Measurements from ENCODE around the gene MESD. TPM values are rescaled to one million over a fixed set of nuclear protein-coding genes. Genes with fewer than 3 reads are reported as not detected.

MESD gene
- total RNA-seq, 1 experiment from 2014 or later: 13.7 TPM

- no peaks in the 10 kb centered on the region for H3K36me3 ChIP-seq (ENCODE audit: insufficient read depth, low read length)
- H3K9ac ChIP-seq (ENCODE audit: low read length): no peak overlapping the region
- no peaks in the 10 kb centered on the region for H3K9me2 ChIP-seq (replicated peaks; ENCODE audit: insufficient read depth, low read length)
- H3K79me2 ChIP-seq (ENCODE audit: low read length): no peaks in the 10 kb centered on the region
- no peak overlapping the region for H3K4me2 ChIP-seq (ENCODE audit: low read depth, low read length, poor library complexity, severe bottlenecking)
- DNase-seq: peak; percentile 6
- H4K20me1 ChIP-seq (ENCODE audit: insufficient read depth, low read depth, low read length): no peaks in the 10 kb centered on the region
- peaks cover 2% of the 10 kb centered on the region for H3K4me1 ChIP-seq (ENCODE audit: low read length)
- no peaks in the 10 kb centered on the region for H3K27me3 ChIP-seq (ENCODE audit: low read length)
- H2AFZ ChIP-seq (ENCODE audit: low read length): no peak overlapping the region
- no peak overlapping the region for H3K27ac ChIP-seq (ENCODE audit: low read length)
- no peak overlapping the region for H3K4me3 ChIP-seq (ENCODE audit: low read length)
- H3K9me3 ChIP-seq (ENCODE audit: low read length): no peaks in the 10 kb centered on the region
Measured at GRCh38 chr15:80940331-80940730, 49.3 kb downstream of the MESD start.

- no peaks in the 10 kb centered on the region for H3K36me3 ChIP-seq (ENCODE audit: insufficient read depth, low read length)
- DNase-seq: peak; percentile 5
Measured at GRCh38 chr15:80939216-80939615, 50.4 kb downstream of the MESD start.

GRCh38 chr15:80937718-80938117 lies 51.9 kb downstream of the MESD start:
- Histone ChIP-seq H3K36me3 (ENCODE audit: insufficient read depth, low read length) (no peaks in the 10 kb centered on the region), H3K4me2 (ENCODE audit: low read depth, low read length, poor library complexity, severe bottlenecking) (no peak overlapping the region), H3K4me1 (ENCODE audit: low read length) (no peaks in the 10 kb centered on the region), H3K27ac (ENCODE audit: low read length) (no peak overlapping the region), H3K79me2 (ENCODE audit: low read length) (no peaks in the 10 kb centered on the region), H3K9ac (ENCODE audit: low read length) (no peak overlapping the region), H3K4me3 (ENCODE audit: low read length) (no peak overlapping the region), H4K20me1 (ENCODE audit: insufficient read depth, low read depth, low read length) (no peaks in the 10 kb centered on the region), H2AFZ (ENCODE audit: low read length) (no peak overlapping the region), H3K27me3 (ENCODE audit: low read length) (no peaks in the 10 kb centered on the region), H3K9me3 (ENCODE audit: low read length) (no peaks in the 10 kb centered on the region), H3K9me2 (replicated peaks; ENCODE audit: insufficient read depth, low read length) (no peaks in the 10 kb centered on the region)
- no peak for DNase-seq

More at GRCh38 chr15:80939216-80939615, 50.4 kb downstream of the MESD start:
- Histone ChIP-seq H3K4me1 (ENCODE audit: low read length) (no peaks in the 10 kb centered on the region), H3K9ac (ENCODE audit: low read length) (no peak overlapping the region), H3K27me3 (ENCODE audit: low read length) (no peaks in the 10 kb centered on the region), H3K4me3 (ENCODE audit: low read length) (no peak overlapping the region), H3K4me2 (ENCODE audit: low read depth, low read length, poor library complexity, severe bottlenecking) (no peak overlapping the region), H2AFZ (ENCODE audit: low read length) (no peak overlapping the region), H3K9me3 (ENCODE audit: low read length) (no peaks in the 10 kb centered on the region), H3K79me2 (ENCODE audit: low read length) (no peaks in the 10 kb centered on the region), H3K27ac (ENCODE audit: low read length) (no peak overlapping the region), H3K9me2 (replicated peaks; ENCODE audit: insufficient read depth, low read length) (no peaks in the 10 kb centered on the region), H4K20me1 (ENCODE audit: insufficient read depth, low read depth, low read length) (no peaks in the 10 kb centered on the region)

GRCh38 chr15:80936288-80937078 lies 53.1 kb downstream of the MESD start:
- Histone ChIP-seq H2AFZ (ENCODE audit: low read length) (no peak overlapping the region), H3K27me3 (ENCODE audit: low read length) (no peaks in the 10 kb centered on the region), H3K9me3 (ENCODE audit: low read length) (no peaks in the 10 kb centered on the region), H3K4me2 (ENCODE audit: low read depth, low read length, poor library complexity, severe bottlenecking) (no peak overlapping the region), H3K27ac (ENCODE audit: low read length) (no peak overlapping the region), H4K20me1 (ENCODE audit: insufficient read depth, low read depth, low read length) (no peaks in the 10 kb centered on the region), H3K79me2 (ENCODE audit: low read length) (no peaks in the 10 kb centered on the region), H3K9ac (ENCODE audit: low read length) (no peak overlapping the region), H3K4me3 (ENCODE audit: low read length) (no peak overlapping the region), H3K9me2 (replicated peaks; ENCODE audit: insufficient read depth, low read length) (no peaks in the 10 kb centered on the region), H3K36me3 (ENCODE audit: insufficient read depth, low read length) (no peaks in the 10 kb centered on the region), H3K4me1 (ENCODE audit: low read length) (no peaks in the 10 kb centered on the region)
- peak; percentile 29 for DNase-seq

GRCh38 chr15:80934761-80935221 lies 54.8 kb downstream of the MESD start:
- Histone ChIP-seq H3K36me3 (ENCODE audit: insufficient read depth, low read length) (no peaks in the 10 kb centered on the region), H3K4me2 (ENCODE audit: low read depth, low read length, poor library complexity, severe bottlenecking) (no peak overlapping the region), H3K4me1 (ENCODE audit: low read length) (no peaks in the 10 kb centered on the region), H3K4me3 (ENCODE audit: low read length) (no peak overlapping the region), H2AFZ (ENCODE audit: low read length) (no peak overlapping the region), H3K9me3 (ENCODE audit: low read length) (no peaks in the 10 kb centered on the region), H3K27ac (ENCODE audit: low read length) (no peak overlapping the region), H3K27me3 (ENCODE audit: low read length) (no peaks in the 10 kb centered on the region), H3K9me2 (replicated peaks; ENCODE audit: insufficient read depth, low read length) (no peaks in the 10 kb centered on the region), H4K20me1 (ENCODE audit: insufficient read depth, low read depth, low read length) (no peaks in the 10 kb centered on the region), H3K79me2 (ENCODE audit: low read length) (no peaks in the 10 kb centered on the region), H3K9ac (ENCODE audit: low read length) (no peak overlapping the region)
- DNase-seq: no peak

GRCh38 chr15:80932989-80933388 lies 56.6 kb downstream of the MESD start:
- Histone ChIP-seq H3K27me3 (ENCODE audit: low read length) (no peaks in the 10 kb centered on the region), H4K20me1 (ENCODE audit: insufficient read depth, low read depth, low read length) (no peaks in the 10 kb centered on the region), H3K9me2 (replicated peaks; ENCODE audit: insufficient read depth, low read length) (no peaks in the 10 kb centered on the region), H3K27ac (ENCODE audit: low read length) (no peak overlapping the region), H3K79me2 (ENCODE audit: low read length) (no peaks in the 10 kb centered on the region), H3K9ac (ENCODE audit: low read length) (no peak overlapping the region), H3K4me1 (ENCODE audit: low read length) (no peaks in the 10 kb centered on the region), H3K9me3 (ENCODE audit: low read length) (no peaks in the 10 kb centered on the region), H3K4me2 (ENCODE audit: low read depth, low read length, poor library complexity, severe bottlenecking) (no peak overlapping the region), H3K36me3 (ENCODE audit: insufficient read depth, low read length) (no peaks in the 10 kb centered on the region), H2AFZ (ENCODE audit: low read length) (no peak overlapping the region), H3K4me3 (ENCODE audit: low read length) (no peak overlapping the region)
- no peak for DNase-seq

GRCh38 chr15:80932513-80932815 lies 57.2 kb downstream of the MESD start:
- Histone ChIP-seq H3K4me2 (ENCODE audit: low read depth, low read length, poor library complexity, severe bottlenecking) (no peak overlapping the region), H4K20me1 (ENCODE audit: insufficient read depth, low read depth, low read length) (no peaks in the 10 kb centered on the region), H3K27me3 (ENCODE audit: low read length) (no peaks in the 10 kb centered on the region), H3K79me2 (ENCODE audit: low read length) (no peaks in the 10 kb centered on the region), H3K9ac (ENCODE audit: low read length) (no peak overlapping the region), H3K4me1 (ENCODE audit: low read length) (no peaks in the 10 kb centered on the region), H3K9me3 (ENCODE audit: low read length) (no peaks in the 10 kb centered on the region), H3K4me3 (ENCODE audit: low read length) (no peak overlapping the region), H3K36me3 (ENCODE audit: insufficient read depth, low read length) (no peaks in the 10 kb centered on the region), H3K9me2 (replicated peaks; ENCODE audit: insufficient read depth, low read length) (no peaks in the 10 kb centered on the region), H2AFZ (ENCODE audit: low read length) (no peak overlapping the region), H3K27ac (ENCODE audit: low read length) (no peak overlapping the region)
- DNase-seq: no peak

GRCh38 chr15:80931721-80932512 lies 57.7 kb downstream of the MESD start:
- Histone ChIP-seq H4K20me1 (ENCODE audit: insufficient read depth, low read depth, low read length) (no peaks in the 10 kb centered on the region), H3K4me1 (ENCODE audit: low read length) (no peaks in the 10 kb centered on the region), H3K27ac (ENCODE audit: low read length) (no peak overlapping the region), H3K27me3 (ENCODE audit: low read length) (no peaks in the 10 kb centered on the region), H3K4me2 (ENCODE audit: low read depth, low read length, poor library complexity, severe bottlenecking) (no peak overlapping the region), H3K79me2 (ENCODE audit: low read length) (no peaks in the 10 kb centered on the region), H3K9me3 (ENCODE audit: low read length) (no peaks in the 10 kb centered on the region), H3K36me3 (ENCODE audit: insufficient read depth, low read length) (no peaks in the 10 kb centered on the region), H3K4me3 (ENCODE audit: low read length) (no peak overlapping the region), H2AFZ (ENCODE audit: low read length) (no peak overlapping the region), H3K9ac (ENCODE audit: low read length) (no peak overlapping the region), H3K9me2 (replicated peaks; ENCODE audit: insufficient read depth, low read length) (no peaks in the 10 kb centered on the region)
- no peak for DNase-seq
